Endometrial microvascular endothelial cells (primary cell): ENCODE data around the gene NKX1-1. TPM values are rescaled to one million over a fixed set of nuclear protein-coding genes. Genes with fewer than 3 reads are reported as not detected.
"Not testable (repeated sequence)": the region's sequence is repeated elsewhere in the genome, so short reads cannot be mapped to it uniquely, and the experiment has no call there.

ENCODE experiments used
- in situ Hi-C: cut with HindIII; loops from 2 replicates; pipeline ENCODE4 v1.10.0; 2017; ENCODE audit warnings: low sequenced_read_pairs, low pct_unique_long_range_greater_than_20kb; ENCODE audit errors: inconsistent ontology term
- total RNA-seq: library from RNA; depleted of rRNA; stranded (reverse); fragments of >200 nt; gene quantifications from one replicate; pipeline ENCODE4 v1.2.3, GENCODE V29; 2015; ENCODE audit errors: inconsistent ontology term

NKX1-1 gene
- total RNA-seq, 1 donor from 2014 or later: not detected

DNA sequence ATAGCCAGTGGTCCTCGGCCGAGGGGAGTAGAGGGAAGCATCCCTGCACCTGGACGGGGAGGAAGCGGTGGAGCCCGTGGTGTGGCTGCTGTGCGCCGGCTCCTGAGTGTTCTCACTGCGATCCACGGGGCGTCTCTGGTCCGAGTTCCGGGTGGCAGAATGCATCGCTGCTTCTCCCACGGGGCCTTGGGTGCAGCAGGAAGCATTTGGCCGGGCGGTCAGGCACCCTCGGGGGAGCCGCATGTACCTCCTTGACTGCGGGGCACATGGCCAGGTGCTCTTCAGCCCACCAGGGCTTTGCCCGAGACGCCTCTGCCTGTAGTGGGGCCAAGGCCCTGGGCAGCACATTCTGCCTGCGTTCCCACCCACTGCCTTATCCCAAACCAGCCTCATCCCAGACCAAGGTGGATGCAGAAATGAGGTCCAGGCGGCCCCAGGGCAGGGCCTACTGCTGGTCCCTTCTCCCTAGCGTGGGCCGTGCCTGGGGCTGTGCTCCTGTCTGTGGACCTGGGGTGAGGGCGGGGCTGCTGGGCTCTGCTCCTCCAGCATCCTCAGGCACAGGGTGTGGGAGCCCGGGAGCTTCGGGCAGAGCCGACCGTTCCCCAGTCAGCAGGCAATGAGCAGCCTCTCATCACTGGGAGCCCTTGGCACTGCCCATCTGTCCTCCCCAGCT, 27.5 kb downstream of the NKX1-1 start:
- in situ Hi-C loops: no loop called here

DNA sequence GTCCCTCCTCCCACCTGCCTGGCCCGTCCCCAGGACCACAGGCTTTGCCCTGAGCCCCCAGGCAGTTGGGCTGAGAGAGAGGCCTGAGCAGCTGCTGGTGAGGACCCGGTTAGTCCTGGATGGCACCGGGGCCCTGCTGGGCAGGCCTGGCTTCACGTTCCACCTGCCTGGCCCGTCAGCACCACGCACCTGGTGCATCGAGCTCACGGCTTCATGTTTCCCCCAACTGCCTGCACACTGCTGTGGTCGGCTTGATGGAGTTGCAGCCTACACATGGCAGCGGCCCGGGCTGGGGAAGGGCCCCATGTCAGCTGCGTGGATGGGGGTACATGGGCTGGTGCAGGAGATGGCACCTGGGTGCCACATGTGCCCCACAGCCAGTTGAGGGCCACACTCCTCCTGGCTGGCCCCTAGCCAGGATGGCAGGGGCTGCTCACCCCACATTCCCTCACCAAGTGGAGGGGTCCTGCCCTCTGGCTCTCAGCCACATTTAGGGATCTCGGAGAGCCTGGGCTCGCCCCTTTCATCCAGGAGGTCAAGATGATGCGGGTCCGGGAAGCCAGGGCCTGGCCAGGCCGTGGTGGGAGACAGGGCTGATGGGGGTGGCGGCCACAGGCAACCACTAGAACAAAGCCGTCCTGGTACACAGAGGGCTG, 28.5 kb downstream of the NKX1-1 start:
- in situ Hi-C loops: no loop called here

DNA sequence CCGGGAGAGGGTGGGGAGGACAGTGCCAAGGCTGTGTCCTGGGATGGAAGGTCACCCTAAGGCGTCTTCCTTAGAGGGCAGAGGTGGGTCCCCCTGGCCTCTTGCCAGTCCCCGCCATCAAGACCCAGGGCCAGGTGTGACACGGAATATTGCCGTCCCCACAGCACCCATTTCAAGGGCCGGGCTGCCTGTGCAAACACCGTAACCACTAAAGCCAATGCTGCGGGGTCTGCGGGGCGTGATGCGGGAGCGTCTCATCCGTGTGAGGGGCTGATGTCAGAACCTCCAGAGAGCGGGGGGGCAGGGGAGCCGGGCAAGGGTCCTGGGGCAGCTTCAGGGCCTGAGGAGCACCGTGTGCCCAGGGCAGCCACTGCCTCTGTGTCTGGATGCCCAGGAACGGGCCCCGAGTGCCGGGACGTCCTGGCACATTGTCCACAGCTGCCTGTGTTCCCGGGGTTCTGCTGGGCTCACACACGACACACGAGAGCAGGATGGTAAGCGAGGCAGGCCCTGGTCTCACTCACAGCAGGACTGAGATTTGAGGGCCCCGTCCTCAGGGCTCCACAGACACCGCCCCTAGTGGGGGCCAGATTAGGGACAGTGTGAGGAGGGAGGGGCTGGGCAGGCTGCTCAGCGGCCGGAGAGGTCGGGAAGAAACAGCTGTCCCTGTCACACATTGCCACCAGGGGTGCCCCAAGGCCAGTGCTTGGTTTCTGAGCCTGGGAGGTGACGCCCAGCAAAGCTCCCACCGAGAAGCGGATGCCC, 29.2 kb downstream of the NKX1-1 start:
- in situ Hi-C loops: no loop called here

DNA sequence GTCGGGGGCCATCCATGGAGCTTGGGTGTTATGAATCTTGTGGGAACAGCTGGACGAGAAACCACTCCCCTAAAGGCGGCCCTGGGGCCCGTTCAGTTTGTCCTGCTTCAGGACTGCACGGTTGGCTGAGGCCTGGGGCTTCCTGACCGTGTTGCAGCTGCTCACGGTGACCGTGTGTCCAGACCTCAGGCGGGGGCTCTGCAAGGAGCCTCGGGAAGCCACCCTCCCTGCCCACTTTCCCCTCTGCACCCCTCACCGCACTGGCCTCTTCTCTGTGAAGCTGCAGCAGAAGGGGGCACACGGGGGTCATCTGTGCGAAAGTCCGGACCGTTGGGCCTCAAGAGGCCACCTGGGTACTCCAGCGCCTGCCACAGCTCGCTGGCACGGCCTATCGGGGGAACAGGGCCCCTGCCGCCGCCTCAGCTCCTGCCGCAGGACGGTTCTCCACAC, 29.8 kb downstream of the NKX1-1 start:
- in situ Hi-C loops: no loop called here

DNA sequence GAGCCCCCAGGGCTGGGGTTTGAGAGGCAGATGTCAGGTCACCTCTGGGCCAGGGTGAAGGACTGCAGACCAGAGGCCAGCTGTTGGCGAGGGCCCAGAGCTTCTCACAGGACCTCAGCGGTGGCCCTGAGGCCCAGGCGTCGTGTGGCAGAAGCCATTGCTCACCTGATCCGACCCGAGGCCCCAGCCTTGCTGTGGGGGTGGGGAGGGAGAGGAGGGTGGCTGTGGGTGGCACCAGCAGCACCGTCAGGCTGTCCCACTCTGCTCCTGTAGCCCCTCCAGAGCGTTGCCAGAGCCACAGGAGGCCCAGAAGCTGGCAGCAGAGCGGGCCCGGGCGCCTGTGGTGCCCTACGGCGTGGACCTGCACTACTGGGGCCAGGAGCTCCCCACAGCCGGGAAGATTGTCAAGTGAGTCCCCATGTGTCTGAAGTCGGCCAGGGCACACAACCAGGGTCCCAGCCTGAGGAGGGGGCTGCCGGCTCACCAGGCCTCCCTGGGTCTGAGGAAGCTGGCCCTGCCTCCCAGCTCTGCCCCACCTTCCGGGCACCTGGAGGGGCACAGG, 30.4 kb downstream of the NKX1-1 start:
- in situ Hi-C loops: no loop called here

GRCh38 chr4:1375051-1375721, 31.1 kb downstream of the NKX1-1 start:
- in situ Hi-C loops: no loop called here

GRCh38 chr4:1374706-1375045, 31.6 kb downstream of the NKX1-1 start:
- in situ Hi-C loops: no loop called here

- in situ Hi-C loops: no loop called here
Measured at GRCh38 chr4:1373892-1374705, 32.1 kb downstream of the NKX1-1 start.

GRCh38 chr4:1372576-1372975, 33.7 kb downstream of the NKX1-1 start:
- in situ Hi-C loops: not testable (repeated sequence)

DNA sequence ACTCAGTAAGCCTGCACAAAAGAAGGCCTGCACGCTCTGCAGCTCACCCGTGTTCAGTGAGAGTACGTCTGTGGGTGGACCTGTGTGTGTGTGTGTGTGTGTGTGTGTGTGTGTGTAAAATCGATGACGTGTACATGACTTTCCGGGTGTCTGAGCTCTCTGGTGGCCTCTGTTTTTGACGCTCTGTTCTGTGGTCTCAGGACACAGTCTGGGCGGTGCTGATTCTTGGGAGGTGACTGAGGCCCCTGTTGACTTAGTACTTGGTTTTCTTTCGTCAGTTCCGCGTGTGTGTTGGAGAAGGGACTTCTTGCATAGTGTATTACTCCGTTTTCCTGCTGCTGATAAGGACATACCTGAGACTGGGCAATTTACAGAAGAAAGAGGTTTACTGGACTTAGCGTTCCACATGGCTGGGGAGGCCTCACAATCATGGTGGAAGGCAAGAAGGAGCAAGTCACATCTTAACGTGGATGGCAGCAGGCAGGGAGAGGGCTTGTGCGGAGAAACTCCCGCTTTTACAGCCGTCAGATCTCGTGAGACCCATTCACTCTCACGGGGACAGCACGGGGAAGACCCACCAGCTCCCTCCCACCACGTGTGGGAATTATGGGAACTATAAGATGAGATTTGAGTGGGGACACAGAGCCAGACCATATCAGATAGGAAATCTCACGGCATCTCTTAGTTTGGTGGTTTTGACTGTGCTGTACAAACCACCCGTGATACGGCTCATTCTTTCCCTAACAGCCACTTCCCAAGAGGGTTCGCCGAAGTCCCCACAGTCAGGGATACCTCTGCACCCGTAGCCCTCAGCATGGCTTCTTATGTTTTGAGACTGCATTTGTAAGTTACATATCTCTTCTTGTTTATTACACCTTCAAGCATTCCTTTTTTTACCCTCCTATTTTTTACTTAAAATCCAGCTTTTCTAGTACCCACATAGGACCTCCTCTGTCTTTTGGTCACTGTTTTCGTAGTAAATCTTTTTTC, 34.8 kb downstream of the NKX1-1 start:
- in situ Hi-C loops: no loop called here

DNA sequence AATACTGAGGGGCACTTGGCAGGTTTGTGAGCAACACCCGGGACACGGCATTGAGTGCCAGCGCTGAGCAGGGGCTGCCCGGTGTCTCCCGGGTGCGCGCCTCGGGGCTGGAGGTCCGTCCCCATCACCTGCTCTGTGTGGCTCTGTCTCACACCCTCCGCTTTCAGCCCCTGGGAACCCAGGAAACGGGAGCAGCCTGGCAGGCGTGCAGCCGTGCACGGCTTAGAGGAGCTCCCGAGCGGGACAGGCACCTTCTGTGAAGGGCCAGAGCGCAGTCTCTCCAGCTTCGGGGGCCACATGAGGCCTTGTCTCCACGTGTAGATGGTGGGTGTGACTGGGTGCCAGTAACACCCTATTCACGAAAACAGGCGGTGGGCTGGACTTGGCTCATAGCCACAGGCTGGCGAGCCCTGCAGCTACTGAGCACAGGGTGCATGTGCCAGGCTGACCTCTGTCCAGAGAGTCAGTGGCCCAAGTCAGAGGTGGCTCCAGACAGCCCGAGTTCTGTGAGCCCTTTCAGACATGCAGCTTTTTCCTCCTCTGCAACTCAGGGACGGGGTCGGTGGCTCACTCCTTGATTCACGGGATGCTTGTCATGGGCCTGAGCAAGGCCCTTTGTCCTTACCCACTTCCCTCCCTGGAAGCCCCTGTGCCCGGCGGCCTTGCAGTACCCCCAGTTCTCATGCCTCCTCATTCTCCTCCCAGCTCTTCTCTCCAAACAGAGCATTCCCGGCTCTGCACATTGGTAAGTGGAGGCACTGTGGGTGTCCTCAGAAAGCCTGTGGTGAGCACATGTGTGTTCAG, 35.7 kb downstream of the NKX1-1 start:
- in situ Hi-C loops: no loop called here

DNA sequence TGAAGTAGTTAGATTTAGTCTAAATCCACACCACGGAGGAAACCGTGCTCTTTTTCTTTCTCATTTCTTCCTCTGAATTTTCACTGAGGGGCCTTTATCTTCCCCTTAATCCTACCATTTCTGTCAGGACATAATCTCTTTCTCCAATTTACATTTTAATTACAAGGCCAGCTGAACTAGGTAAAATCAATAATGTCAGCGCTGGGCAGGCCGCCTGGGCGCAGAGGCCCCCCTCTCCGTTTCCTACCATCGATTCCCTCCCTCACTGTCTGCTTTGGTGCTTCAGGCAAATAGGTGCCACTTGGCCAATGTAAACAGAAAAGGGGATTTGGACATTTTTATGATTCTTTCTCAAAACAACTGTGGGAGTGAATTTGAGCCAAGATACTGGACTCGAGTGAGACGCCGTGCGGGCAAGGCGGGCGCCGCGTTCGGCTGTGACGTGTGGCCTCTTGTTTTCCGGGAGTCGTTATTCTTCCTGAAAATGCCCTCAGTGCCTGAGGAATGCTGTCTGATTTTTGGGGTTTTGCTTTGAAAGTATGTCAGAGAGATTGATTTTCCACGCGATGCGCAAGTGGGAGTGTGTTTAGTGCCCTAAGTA, 36.7 kb downstream of the NKX1-1 start:
- in situ Hi-C loops: no loop called here

DNA sequence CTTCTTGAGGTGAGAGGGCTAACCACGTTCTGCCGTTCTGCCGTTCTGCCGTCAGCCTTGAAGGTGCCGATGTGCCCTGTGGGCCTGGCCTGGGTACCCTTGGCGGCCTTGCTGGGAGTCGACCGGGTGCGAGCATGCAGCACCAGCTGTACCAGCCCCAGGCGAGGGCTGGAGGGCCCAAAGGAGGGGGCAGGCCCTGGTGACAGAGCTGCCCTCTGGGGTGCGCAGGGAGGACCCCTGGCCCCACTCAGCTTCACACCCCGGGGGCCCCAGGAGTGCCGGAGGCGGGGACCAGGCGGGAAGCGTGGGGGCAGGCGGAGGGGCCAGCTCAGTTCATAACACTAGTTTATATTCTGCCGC, 37.2 kb downstream of the NKX1-1 start:
- in situ Hi-C loops: no loop called here

- in situ Hi-C loops: no loop called here
Measured at GRCh38 chr4:1368421-1369090, 37.7 kb downstream of the NKX1-1 start.

DNA sequence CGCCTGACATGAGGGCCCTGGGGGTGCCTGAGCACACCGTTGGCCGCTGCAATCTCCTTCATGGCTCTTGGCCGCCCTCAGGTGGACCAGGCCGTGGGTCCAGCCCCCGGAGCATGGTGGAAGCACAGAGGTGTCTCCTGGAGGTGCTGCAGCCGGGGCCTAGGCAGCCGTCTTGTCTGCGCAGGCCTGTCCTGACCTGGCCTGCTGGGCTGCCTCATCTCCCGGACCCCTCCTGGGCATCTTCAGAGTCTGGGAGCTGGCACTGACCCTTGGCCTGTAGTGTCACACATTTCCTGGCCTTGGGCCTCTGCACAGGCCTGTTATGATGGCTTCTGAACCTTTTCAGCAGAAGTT, 38.3 kb downstream of the NKX1-1 start:
- in situ Hi-C loops: no loop called here
